ENCODE results near the gene BUB3. TPM values are rescaled to one million over a fixed set of nuclear protein-coding genes. Genes with fewer than 3 reads are reported as not detected.

BUB3 gene, protein sequence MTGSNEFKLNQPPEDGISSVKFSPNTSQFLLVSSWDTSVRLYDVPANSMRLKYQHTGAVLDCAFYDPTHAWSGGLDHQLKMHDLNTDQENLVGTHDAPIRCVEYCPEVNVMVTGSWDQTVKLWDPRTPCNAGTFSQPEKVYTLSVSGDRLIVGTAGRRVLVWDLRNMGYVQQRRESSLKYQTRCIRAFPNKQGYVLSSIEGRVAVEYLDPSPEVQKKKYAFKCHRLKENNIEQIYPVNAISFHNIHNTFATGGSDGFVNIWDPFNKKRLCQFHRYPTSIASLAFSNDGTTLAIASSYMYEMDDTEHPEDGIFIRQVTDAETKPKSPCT
- 100 to 1,000 TPM in 1 of 4 donors, 10 to 100 TPM in 3; 67.9 to 117 (median 88.0) TPM for total RNA-seq

DNA sequence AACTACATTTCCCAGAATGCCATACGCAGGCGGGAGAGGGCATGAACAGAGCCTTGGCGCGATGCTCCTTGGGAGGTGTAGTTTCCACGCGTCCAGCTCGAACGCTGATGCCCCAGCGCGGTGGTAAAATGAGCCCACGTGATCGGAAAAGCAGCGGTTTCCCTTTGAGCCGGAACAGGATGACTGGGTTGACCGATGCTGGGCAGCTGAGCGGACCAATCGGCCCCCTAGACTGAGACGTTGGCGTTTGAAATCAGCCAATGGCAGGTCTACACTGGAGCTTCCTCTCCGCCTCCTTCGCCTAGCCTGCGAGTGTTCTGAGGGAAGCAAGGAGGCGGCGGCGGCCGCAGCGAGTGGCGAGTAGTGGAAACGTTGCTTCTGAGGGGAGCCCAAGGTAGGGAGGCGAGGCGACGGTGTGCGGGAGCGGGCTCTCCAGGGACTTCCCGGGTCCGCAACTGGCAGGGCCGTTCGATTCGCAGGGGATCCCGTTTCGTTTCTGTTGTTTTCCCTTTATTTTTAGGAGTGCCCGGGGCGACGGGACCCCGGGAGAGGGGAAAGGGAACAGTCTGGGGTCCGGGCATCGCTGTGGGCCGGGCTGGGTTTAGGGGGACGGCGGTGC, at the start of gene BUB3:
TSS of gene BUB3 (plus strand) at position 311 of the 619 bp plus-strand sequence. CDS start 516 bp downstream, outside the sequence.
- Histone ChIP-seq H3K36me3 (no peaks in the 10 kb centered on the region), H3K4me3 (replicated peaks in 1 of 3) (peak within 1 kb of the TSS; percentile 79 to 99 (median 86)), H3K27ac (peak within 1 kb of the TSS; percentile 70 to 80 (median 73)), H3K27me3 (peaks cover 30% of the 10 kb centered on the region), H3K4me1 (peaks cover 13 to 34% of the 10 kb centered on the region in 2 donors), H3K9me3 (no peaks in the 10 kb centered on the region)
- TF ChIP-seq POLR2A (IDR thresholded peaks at IDR 0.05), result peak; percentile 9 to 83
- TF ChIP-seq, protein P1, sequence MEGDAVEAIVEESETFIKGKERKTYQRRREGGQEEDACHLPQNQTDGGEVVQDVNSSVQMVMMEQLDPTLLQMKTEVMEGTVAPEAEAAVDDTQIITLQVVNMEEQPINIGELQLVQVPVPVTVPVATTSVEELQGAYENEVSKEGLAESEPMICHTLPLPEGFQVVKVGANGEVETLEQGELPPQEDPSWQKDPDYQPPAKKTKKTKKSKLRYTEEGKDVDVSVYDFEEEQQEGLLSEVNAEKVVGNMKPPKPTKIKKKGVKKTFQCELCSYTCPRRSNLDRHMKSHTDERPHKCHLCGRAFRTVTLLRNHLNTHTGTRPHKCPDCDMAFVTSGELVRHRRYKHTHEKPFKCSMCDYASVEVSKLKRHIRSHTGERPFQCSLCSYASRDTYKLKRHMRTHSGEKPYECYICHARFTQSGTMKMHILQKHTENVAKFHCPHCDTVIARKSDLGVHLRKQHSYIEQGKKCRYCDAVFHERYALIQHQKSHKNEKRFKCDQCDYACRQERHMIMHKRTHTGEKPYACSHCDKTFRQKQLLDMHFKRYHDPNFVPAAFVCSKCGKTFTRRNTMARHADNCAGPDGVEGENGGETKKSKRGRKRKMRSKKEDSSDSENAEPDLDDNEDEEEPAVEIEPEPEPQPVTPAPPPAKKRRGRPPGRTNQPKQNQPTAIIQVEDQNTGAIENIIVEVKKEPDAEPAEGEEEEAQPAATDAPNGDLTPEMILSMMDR (IDR thresholded peaks at IDR 0.05), result peak in 3 of 6 experiments; percentile 19 to 24 (median 19)
- WGBS, 2 donors, result 0% methylated on average over 16 to 27 of the region's 50 CpGs
- intact Hi-C loops (cut with DNase I), result loop anchor here (10.0 kb wide), 1 partner anchor 169 kb away; the partner anchor contains the start of gene PSTK
- peak; percentile 99 for DNase-seq

DNA sequence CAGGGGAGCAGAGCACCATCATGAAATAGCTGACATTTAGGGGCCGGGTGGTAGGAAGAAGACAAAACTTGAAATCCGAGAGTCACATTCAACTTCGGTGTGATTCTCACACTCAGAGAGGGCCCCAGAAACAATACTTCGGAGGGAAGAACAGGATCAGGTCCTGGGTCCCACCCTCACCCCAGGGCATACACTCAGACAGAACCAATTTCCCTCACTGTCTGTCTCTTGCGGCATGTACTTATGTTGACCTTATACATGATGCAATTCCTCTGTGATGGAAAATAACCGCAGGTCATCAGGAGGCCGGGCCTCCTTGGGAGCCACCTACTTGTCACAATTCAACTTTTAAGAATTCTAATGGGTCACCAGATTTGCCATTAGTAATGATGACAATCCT, 44.7 kb upstream of the BUB3 start:
- H3K9me3 ChIP-seq, result no peaks in the 10 kb centered on the region
- H3K27ac ChIP-seq, result no peak overlapping the region
- H3K27me3 ChIP-seq, result no peaks in the 10 kb centered on the region
- no peaks in the 10 kb centered on the region for H3K4me1 ChIP-seq
- DNase-seq, result no peak
- 68 to 69% methylated on average over 7 of the region's 7 CpGs for WGBS, 2 donors
- no peaks in the 10 kb centered on the region for H3K36me3 ChIP-seq
- no peak overlapping the region for H3K4me3 ChIP-seq (replicated peaks in 1 of 3)
- no peak for TF ChIP-seq POLR2A (IDR thresholded peaks at IDR 0.05)
- TF ChIP-seq, protein P1 (IDR thresholded peaks at IDR 0.05), result no peak
- intact Hi-C loops (cut with DNase I), result no loop called here

DNA sequence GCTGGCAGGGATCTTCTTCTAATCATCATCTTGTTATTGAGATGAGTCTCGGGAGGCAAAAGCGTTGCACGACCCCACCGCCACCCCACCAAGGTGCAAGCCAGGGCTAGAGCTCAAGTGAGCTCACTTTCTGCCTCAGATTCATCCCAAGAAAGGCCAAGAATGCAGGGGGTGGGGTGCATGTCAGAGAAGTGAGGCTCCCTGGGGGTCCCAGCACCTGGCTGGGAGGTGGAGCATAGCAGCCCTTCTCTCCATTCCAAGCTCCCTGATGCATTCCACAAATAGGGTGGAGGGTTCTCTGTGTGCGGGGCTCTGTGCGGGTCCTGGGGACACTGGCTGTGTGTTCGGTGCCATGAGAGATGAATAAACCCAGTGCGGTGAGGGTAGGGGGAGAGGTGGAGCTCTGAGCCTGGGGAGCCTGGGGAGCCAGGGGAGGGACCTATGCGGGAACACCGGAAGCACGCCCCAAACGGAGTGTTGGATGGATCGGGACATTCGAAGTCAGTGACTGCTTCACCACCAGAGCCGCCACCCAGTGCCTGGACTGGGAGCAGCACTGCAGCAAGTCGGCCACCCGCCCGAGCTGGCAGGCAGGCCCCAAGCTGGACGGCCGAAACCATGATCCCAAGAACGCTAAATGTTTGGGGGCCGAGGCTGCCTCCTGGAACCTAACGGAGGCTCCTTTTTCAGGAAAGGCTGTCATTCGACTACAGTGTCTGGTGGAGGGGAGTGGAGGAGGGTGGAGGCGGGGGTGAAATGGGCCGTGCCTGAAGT, 36.4 kb upstream of the BUB3 start:
- DNase-seq, result no peak
- H3K27me3 ChIP-seq, result peaks cover 10% of the 10 kb centered on the region
- H3K27ac ChIP-seq, result no peak overlapping the region
- WGBS, 2 donors, result 8 to 12% methylated on average over 26 of the region's 26 CpGs
- TF ChIP-seq, protein P1 (IDR thresholded peaks at IDR 0.05), result no peak
- no peak for TF ChIP-seq POLR2A (IDR thresholded peaks at IDR 0.05)
- H3K36me3 ChIP-seq, result no peaks in the 10 kb centered on the region
- no peaks in the 10 kb centered on the region for H3K9me3 ChIP-seq
- H3K4me1 ChIP-seq, result no peaks in the 10 kb centered on the region
- intact Hi-C loops (cut with DNase I), result no loop called here
- H3K4me3 ChIP-seq (replicated peaks in 1 of 3), result no peak overlapping the region

DNA sequence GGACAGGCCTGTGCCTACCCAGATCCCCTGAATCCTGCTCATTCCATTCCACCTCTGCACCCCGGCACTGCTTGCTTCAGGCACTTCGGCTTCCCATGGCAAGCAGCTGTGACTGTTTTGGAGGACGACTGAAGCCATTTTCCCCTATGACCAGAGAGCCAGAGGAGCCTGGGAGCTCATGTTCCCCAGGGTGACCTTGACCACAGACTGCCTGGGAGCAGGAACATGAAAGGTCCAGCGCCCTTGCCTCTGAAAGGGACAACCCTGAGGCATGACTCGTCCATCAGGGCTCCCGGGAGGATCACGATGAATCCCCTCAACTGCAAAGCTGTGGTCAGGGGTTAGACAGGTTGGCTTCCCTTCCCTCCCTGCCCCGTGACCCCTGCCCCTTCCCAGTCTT, 35.1 kb upstream of the BUB3 start:
- no peak for DNase-seq
- H3K9me3 ChIP-seq, result no peaks in the 10 kb centered on the region
- no peak overlapping the region for H3K27ac ChIP-seq
- H3K27me3 ChIP-seq, result peaks cover 10% of the 10 kb centered on the region
- no peaks in the 10 kb centered on the region for H3K4me1 ChIP-seq
- TF ChIP-seq, protein P1 (IDR thresholded peaks at IDR 0.05), result no peak
- TF ChIP-seq POLR2A (IDR thresholded peaks at IDR 0.05), result no peak
- intact Hi-C loops (cut with DNase I), result no loop called here
- H3K36me3 ChIP-seq, result no peaks in the 10 kb centered on the region
- no peak overlapping the region for H3K4me3 ChIP-seq (replicated peaks in 1 of 3)
- WGBS, 2 donors, result 69 to 81% methylated on average over 3 to 6 of the region's 8 CpGs

All from thyroid gland (tissue), 4 donors.